Islet precursor cell (in vitro differentiated cells): ENCODE measurements around the gene JPT2.
"Not testable (repeated sequence)": the region's sequence is repeated elsewhere in the genome, so short reads cannot be mapped to it uniquely, and the experiment has no call there.

Experiments used
- DNase-seq: peaks from one replicate; pipeline ENCODE4 v3.0.0-alpha.2; 2018

JPT2 gene

DNA sequence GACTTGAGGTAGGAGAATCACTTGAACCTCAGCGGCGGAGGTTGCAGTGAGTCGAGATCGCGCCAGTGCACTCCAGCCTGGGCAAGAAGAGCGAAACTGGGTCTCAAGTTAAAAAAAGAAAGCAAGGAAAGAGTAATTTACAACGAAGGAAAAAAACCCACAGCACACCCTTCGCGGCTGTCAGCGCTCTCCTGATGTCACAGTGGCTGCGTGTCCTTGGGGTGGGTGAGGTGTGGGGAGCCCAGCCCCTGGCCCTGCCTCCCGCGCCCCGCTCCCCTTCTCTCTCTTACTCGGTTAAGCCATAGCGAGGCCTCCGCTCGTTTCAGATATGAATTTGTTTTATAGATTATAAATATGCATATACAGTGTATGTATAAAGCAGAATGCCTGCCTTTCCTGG is 740 bp upstream of the JPT2 start:
- no peak for DNase-seq

DNA sequence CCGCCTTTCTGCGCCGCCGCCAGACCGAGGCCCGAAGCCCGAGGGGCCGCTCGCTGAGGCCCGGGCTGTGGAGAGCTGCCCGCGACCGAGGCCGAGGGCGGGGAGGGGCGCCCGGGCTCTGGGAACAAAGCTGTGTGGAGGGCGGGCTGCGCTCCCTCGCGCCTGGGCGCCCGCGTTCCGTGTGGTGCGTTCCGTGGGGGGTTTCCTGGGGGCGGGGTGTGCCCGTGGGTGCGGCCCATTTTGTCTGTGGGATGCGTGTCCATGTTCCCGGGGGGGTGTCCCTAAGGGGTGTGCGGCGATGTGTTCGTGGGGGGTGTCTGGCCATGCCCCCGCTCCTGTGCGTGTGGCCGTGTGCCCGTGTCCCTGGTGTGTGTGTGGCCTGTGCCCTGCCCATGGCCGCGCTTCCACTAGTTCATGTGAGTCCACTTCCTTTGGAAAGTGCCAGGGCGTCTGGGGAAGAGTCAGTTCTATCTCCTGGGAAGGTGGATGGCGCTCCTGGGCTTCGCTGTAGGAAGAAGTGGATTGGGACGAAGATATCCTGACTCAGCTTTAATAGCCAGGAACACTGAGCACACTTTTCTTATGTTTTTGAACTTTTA is 520 bp downstream of the JPT2 start:
- DNase-seq = no peak

DNA sequence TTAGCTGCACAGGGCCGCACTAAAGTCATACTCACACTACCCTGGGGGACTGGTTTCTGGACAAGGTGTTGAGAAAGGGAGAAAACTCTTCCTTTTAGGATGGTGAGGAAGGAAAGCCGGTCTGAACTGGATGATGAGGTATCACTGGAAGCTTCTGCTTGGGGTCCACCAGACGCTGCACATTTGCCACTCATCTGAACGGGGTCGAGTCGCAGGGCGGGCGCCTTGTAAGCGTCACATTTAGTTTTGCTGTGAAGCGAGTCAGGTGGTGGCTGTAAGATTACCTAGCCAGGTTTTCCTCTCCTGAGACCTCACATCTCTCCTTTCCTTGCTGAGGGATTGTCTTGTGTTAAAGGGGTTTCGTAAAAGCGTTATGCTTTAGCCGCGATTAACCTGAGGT is 2.3 kb downstream of the JPT2 start:
- DNase-seq = no peak

DNA sequence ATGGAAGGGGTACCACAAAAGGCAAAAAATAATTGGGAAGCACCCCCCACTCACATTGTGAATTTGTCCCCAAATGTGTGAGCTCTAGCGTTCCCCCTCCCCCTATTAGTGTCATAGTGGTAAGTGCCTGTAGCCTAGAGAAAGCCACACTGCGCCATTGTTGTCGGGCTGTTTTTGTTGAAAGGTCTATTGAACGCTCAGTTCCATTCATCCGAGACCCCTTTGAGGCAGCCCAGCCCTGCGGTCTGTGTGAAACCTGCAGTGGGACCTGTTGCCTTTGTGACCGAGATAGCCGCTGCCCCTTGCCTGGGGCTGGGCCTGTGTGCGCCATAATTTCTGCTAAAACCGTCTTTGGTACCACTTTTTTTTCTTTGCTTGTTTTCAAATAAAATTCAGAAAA is 3.0 kb downstream of the JPT2 start:
- DNase-seq = no peak

DNA sequence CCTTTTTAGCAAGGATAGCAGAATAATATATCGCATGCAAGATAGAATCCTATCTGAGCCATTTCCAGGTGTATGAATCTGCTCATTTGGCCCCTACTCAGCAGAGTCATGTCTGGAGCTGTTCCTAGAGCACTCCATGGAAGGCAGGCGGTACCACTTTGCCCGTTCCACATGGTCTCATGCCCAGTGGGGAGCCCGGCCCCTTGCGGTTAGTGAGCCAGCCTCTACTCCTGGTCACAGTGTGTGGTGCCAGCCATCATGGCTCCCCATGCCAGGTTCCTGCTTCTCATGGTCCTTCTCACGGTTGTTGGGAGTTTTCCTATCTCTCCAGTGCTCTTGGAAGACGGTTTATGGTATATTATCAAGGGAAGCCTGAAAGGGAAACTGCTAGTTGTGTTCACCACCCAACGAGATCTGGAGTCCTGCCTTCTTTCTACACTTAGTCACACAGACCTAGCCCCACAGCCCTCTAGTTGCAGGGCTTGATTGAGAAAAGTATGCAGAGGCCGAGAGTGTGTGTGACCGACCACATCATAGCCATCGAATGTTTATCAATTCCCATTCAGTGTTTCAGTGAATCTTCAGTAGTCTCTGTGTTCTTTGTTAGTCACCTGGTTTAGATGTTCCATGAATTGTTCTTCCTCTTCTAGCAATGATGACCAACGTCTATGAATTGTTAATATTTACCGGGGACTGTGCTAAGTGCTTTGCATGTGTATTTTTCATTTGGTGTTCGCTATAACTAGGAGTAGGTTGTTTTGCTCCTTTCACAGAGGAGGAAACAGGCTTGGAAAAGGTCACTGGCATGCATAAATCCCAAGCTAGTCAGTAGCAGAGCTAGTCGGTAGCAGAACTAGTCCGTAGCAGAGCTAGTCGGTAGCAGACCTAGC is 9.6 kb downstream of the JPT2 start:
- DNase-seq = peak; percentile 41

DNA sequence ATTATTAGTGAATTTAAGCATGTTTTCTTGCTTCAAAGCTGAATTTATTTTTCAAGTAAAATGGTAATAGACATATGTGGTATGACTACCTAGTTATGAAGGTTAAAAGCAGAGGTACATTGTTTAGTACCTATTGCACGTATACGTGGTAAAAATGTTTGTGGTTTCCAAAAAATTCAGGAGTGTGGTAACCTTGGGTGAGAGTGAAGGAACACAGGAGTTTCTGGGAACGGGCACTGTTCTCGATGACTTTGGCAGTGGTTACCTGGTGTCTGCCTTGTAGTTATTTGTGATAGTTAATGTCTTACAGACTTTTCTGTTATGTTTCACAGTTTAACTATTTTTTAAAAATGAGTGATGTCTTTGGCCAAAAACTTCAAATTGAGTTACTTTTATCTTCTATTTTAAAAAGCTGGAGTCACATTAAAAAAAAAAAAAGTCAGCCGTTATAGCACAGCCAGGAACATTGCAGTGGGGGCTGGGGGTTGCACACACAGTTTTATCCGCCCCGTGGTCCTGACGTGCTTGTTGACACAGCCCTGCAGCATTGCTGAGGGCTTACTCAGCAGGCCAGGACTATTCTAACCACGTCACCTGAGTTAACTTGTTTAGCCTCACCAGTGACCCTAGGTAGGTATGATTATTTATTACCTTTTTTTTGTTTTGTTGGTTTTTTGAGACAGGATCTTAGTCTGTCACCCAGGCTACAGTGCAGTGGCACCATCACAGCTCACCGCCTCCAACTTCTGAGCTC is 10.9 kb downstream of the JPT2 start:
- DNase-seq = peak; percentile 90

DNA sequence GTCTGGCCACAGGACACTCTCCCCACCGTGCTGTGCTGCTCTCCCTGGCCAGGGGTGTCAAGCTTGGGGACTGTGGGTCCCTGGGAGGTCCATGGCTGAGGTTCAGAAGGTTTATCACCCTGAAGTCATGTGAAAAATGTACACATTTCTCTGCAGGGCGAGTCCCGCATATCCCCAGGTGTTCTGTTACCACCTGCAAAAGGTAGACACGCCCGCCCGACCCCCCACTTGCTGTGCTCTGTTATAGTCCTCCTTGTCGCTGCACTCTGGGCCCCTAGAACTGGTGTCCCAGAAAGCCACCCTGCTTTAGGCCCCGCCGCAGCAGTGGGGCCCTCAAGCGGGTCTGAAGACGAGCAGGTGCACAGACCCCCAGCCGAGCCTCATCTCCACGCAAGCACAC is 11.8 kb downstream of the JPT2 start:
- DNase-seq = no peak

DNA sequence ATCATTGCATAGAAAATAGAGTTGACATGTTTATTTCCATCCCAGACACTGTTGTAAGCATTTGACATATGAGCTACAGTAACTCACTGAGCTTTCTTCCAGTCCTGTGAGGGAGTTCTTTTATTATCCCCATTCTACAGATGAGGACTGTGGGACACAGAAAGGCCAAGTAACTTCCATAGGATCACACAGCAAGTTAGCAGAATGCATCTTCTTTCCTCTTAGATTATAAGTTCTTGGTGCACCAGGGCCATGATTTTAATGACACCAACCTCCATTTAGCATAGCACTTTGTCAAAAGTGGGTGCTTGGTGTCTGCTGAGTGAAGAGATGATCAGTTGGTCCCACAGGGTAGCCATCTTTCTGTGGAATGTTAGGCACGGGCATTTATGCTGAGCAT is 12.7 kb downstream of the JPT2 start:
- no peak for DNase-seq

DNA sequence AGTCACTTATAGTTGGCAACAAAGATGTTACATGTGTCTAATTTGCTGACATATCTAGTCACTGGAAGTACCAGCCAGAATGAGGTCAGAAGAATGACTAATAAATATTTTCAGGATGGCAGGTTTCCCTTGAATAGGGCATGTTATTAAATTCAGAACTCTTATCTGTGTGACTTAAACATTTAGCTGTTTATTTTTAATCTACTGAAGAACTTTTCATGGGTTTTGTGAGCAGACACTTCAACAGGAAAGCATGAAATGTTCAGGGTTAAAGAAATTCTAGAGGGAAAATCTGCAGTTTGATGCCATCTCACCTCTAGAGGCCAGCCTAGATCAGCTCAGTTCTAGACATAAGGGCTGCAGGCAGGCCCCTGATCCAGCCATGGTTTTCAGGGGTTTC is 13.2 kb downstream of the JPT2 start:
- DNase-seq = no peak

DNA sequence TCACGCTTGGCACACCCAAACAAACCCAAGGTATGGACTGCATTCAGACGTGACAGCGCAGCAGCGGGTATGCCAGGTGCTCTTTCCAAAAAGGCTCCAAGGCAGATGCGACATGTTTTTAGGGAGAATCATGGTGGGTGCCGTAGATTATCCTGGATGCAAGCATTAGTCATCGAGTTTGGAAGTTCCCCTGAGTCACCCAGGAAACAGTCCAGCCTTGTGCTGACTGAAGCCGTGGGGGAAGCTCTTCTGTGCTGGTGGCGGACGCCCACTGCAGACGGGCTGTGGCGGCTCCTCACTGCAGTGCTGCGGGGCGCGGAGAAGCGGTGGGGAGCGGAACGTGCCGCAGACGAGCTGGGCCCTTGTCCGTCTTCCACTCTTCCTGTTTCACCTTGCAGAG is 13.9 kb downstream of the JPT2 start:
- DNase-seq = peak; percentile 77

DNA sequence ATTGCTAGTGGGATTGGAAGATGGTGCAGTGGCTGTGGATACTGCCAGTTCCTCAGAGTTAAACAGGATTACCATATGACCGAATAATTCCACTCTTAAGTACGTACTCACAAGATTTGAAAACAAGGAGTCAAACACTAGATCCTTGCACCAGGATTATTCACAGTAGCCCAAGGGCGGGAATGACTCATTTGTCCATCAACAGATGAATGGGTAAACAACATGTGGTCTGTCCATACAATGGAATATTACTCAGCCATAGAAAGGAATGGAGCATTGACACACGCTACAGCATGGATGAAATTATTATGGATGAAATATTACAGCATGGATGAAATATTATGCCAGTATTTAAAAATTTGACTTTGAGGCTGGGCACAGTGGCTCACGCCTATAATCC is 18.8 kb downstream of the JPT2 start:
- DNase-seq = no peak

DNA sequence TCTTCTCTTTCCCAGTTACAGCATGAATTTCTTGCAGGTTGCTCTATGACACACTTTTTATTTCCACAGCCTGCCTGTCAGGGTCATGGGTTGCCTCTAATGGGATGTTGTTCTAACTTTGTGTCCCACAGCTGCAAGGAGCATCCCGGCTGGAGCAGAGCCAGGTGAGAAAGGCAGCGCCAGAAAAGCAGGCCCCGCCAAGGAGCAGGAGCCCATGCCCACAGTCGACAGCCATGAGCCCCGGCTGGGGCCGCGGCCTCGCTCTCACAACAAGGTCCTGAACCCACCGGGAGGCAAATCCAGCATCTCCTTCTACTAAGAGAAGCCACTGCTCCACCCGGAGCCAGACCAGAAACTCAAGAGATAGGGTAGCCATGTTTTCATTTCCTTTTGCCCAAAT is 20.6 kb downstream of the JPT2 start:
- no peak for DNase-seq

DNA sequence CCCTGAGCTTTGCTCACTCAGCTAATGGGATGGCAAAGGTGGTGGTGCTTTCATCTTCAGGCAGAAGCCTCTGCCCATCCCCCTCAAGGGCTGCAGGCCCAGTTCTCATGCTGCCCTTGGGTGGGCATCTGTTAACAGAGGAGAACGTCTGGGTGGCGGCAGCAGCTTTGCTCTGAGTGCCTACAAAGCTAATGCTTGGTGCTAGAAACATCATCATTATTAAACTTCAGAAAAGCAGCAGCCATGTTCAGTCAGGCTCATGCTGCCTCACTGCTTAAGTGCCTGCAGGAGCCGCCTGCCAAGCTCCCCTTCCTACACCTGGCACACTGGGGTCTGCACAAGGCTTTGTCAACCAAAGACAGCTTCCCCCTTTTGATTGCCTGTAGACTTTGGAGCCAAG is 22.2 kb downstream of the JPT2 start:
- no peak for DNase-seq

DNA sequence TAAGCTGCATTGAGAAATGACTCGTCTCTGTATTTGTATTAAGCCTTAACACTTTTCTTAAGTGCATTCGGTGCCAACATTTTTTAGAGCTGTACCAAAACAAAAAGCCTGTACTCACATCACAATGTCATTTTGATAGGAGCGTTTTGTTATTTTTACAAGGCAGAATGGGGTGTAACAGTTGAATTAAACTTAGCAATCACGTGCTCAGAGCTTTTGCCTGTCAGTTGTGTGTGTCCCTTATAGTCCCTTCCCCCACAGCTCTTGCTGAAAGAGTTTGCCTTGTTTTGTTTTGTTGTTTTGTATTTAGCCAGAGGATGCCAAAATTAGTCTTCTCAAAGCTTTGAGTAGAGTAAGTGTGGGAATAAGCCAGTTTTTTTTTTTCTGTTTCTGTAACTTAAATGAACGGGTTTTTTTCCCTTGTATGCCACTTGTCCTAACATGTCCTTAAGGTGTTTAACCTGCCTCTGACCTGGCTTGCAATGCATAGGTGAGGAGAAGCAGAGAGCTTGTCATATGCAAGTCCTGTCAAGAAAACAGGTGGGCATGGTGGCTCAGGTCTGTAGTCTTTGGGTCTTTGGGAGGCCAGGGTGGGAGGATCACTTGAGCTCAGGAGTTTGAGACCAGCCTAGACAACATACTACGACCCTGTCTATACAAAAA is 23.3 kb downstream of the JPT2 start:
- DNase-seq = no peak

DNA sequence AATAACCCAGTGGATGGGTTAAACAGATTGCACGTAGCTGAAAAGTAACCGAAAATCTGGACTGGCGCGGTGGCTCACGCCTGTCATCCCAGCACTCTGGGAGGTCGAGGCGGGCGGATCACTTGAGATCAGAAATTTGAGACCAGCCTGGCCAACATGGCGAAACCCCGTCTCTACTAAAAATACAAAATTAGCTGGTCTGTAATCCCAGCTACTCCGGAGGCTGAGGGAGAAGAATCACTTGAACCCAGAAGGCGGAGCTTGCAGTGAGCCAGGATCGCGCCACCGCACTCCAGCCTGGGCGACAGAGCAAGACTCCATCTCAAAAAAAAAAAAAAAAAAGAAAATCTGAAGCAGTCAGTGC is 27.2 kb downstream of the JPT2 start:
- DNase-seq = not testable (repeated sequence)

DNA sequence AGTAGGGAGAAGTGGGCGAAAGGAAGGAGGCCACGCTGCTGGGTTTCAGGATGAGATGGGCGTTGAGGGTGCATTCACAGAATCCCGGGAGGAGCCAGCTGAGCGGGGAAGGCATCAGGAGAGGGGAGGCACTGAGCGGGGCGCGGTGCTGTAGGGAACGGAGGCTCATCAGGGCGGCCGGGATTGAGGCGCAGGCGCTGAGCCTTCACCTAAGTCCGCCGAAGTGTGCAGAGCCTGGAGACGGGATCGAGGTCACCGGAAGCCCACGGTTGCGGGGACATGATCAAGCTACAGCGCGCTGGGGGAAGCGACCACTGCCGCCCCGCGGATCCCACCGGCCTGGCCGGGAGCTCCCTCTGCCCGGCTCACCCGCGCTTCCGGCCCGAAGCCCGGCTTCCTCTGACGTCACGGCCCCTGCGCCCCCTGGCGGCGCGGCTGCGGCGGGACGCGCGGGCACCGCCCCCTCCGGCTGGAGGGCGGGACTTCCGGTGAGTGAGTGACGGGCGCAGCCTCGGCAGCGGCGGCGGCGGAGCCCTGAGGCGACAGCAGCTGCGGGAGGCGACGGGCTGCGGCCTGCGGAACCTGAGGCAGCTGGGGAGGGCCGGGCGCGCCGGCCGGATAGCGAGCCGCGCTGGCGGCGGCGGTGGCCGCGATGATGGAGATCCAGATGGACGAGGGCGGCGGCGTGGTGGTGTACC is 27.8 kb downstream of the JPT2 start, which contains the start of gene MAPK8IP3:
TSS of gene MAPK8IP3 (plus strand) at position 508 of the 698 bp plus-strand sequence. CDS start at position 653, 145 bp downstream.
- DNase-seq = peak; percentile 96

DNA sequence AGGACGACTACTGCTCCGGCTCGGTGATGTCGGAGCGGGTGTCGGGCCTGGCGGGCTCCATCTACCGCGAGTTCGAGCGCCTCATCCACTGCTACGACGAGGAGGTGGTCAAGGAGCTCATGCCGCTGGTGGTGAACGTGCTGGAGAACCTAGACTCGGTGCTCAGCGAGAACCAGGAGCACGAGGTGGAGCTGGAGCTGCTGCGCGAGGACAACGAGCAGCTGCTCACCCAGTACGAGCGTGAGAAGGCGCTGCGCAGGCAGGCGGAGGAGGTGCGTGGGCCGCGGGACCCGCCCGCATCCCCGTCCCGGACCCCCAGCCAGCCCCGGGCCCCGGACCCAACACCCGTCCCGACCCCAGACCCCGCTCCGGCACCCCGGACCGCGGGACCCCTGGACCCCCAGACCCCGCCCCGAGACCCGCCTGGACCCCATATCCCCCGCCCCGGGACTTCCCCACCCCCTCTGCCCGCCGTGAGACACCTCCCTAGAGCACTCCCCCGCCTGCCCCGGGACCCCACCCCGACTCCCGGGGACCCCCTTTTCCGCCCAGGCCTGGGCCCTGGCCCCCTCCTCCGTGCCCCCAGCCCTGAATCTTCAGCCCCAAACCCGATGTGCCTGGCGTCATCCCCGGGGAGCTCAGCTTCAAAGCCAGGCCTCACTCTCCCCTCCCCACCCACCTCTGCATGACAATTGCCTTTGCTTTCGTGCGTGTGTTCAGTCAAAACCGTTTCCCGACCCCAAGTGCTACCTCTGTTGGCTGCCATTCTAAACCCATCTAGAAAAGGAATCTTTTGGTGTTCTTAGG is 28.5 kb downstream of the JPT2 start:
- no peak for DNase-seq

DNA sequence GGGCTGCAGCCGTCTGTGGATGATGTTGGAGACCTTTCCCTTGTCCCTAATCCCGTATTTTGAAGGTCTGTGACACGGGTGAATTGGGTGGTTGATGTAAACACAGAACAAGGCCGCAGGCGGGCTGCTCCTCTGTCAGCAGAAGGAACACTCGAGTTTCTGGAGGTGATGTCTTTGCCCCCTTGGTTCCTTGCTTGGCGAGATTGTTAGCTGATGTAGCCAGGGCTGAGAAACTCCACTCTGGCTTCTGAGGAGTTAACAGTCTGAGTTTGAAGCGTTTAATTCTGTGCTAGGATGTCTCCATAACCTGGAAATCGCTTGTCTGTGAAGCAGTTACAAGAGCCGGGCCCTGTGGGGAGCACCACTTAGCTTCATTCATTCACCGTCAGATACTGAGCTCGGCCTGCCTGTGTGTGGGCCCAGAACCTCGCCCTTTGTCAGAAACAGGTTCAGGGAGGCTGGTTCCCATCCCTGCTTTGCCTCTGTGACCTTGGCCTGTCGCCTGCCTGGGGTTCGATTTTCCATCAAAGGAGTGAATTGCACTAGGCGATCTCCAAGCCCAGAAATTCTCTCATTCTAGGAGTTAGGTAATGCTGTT is 29.2 kb downstream of the JPT2 start:
- DNase-seq = no peak

DNA sequence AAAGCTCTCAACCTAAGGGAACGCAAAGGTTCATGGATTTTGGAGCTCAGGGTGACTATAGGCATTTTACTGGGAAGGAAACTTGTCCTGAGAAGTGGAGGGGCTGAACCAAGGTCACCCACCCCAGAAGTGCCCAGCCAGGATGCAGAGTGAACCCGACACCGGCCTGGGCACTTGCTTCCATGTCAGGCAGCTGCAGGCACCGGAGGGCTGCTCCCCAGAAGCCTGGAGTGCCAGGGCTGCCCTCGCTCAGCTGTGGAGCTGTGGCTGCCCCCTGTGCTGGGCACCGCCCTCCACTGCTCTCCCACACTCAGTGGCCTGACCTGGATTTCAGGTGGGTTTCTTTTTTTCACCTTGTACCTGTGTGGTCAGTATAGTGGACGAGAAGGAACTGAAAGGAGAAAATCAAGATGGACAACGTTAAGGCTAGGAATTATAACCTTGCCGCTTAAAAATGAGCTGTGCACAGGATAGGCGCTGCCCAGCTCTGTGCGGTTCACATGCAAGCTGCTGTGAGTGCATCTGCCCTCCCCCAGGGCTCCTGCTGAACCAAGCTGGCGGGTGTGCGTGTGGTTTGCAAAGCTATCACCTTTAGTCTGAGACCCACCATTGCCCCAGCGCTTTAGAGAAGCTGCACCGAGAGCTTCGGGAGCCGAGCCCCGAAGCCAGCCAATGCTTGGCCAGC is 30.1 kb downstream of the JPT2 start:
- no peak for DNase-seq

DNA sequence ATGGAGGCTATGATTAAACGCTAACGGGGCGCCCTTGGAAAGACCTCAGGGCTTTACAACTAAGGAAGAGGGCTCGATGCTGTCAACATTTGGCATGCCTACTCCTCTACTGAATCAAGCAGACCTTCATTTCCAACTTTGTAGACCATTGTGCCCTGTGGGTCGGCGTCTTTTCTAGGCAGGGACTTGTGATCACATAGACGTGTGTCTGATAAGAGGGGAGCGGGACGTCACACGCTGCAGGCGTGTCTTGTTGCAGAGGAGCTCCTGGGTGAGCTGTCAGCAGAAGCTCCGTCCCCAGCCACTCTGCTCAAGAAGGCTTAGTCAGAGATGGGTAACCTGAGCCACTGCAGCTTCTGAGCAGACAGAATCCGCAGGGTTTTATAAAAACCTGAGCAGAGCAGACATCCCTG is 30.7 kb downstream of the JPT2 start:
- DNase-seq = no peak

DNA sequence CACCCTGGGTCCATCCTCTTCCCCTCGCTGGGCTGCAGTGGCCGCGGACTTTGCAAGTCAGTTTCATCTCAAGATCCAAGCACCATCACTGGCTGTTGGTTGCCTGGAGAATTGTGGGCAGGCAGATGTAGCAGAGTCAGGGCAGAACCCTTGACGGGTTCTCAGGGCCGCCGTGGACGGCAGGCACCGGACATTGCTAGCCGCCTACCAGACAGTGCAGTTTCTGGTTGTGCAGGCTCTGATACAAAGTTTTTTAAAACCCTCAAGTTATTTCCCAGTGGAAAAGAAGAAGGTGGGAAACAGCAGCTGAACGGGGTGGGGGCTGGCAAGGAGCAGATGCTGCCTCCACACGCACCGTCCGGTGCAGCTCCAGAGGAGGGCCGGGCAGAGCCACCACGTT is 31.3 kb downstream of the JPT2 start:
- no peak for DNase-seq
